K562 (cell line): Measurements from ENCODE around the gene B9D2. TPM values are rescaled to one million over a fixed set of nuclear protein-coding genes. Genes with fewer than 3 reads are reported as not detected.
A peak's percentile ranks its signal among the peaks of the same experiment; 100 is the strongest.

Experiments used
- CBX1 ChIP-seq: sonication (generic); IDR thresholded peaks from 2 replicates; pipeline ENCODE4 v1.6.1; 2016; ENCODE audit warnings: antibody characterized with exemption, low read depth, mild to moderate bottlenecking
- CEBPZ ChIP-seq: fragments of 150-350 bp; IDR thresholded peaks from 2 replicates; pipeline ENCODE4 v1.6.1; 2014; ENCODE audit warnings: low read depth, mild to moderate bottlenecking, low read length, borderline replicate concordance
- CXXC5 ChIP-seq: fragments of 250-450 bp; sonication (Bioruptor Pico); IDR thresholded peaks from 2 replicates; pipeline ENCODE4 v1.8.0; 2022; ENCODE audit warnings: inconsistent platforms, mild to moderate bottlenecking, moderate library complexity
- DDX20 ChIP-seq: fragments of 450-650 bp; IDR thresholded peaks from 2 replicates; pipeline ENCODE4 v1.6.1; 2016; ENCODE audit warnings: missing genetic modification characterization, low read depth, mild to moderate bottlenecking, missing compliant biosample characterization, moderate library complexity
- E2F5 ChIP-seq: sonication (generic); formaldehyde crosslinking; IDR thresholded peaks from 2 replicates; pipeline ENCODE4 v1.8.0; 2022; ENCODE audit warnings: mild to moderate bottlenecking, missing genetic modification reagents
- ERF ChIP-seq: fragments of 450-650 bp; formaldehyde crosslinking; IDR thresholded peaks from 2 replicates; pipeline ENCODE4 v1.4.0; 2020; ENCODE audit warnings: mild to moderate bottlenecking, mixed read lengths
- ETS2 ChIP-seq: IDR thresholded peaks from 2 replicates; pipeline ENCODE4 v1.6.1; 2016; ENCODE audit warnings: borderline replicate concordance, missing genetic modification characterization, mild to moderate bottlenecking, moderate library complexity, missing compliant biosample characterization; ENCODE audit not compliant: poor library complexity, severe bottlenecking
- GATAD2A ChIP-seq: fragments of 450-650 bp; IDR thresholded peaks from 2 replicates; pipeline ENCODE4 v1.6.1; 2017
- MEF2D ChIP-seq: conservative IDR thresholded peaks from 2 replicates; pipeline ENCODE4 v1.6.1; 2016; ENCODE audit warnings: low read depth, missing genetic modification characterization, missing compliant biosample characterization
- MITF ChIP-seq: IDR thresholded peaks from 2 replicates; pipeline ENCODE4 v1.6.1; 2014; ENCODE audit warnings: antibody characterized with exemption
- NFXL1 ChIP-seq: fragments of 450-650 bp; formaldehyde crosslinking; IDR thresholded peaks from 2 replicates; pipeline ENCODE4 v1.4.0; 2021; ENCODE audit warnings: mild to moderate bottlenecking
- PCBP2 ChIP-seq: fragments of 200-400 bp; formaldehyde crosslinking; IDR thresholded peaks from 2 replicates; pipeline ENCODE4 v1.6.1; 2018; ENCODE audit warnings: low read length, low read depth, mild to moderate bottlenecking, moderate library complexity; ENCODE audit not compliant: poor library complexity, severe bottlenecking
- POU5F1 ChIP-seq: fragments of 150-350 bp; IDR thresholded peaks from 2 replicates; pipeline ENCODE4 v1.6.1; 2014; ENCODE audit warnings: borderline replicate concordance, low read length, low read depth, mild to moderate bottlenecking; ENCODE audit not compliant: partially characterized antibody
- SMAD2 ChIP-seq: fragments of 150-350 bp; IDR thresholded peaks from 2 replicates; pipeline ENCODE4 v1.6.1; 2014; ENCODE audit warnings: low read depth, mild to moderate bottlenecking, low read length
- SP2 ChIP-seq: IDR thresholded peaks from 2 replicates; pipeline ENCODE4 v1.6.1; 2011; ENCODE audit warnings: mild to moderate bottlenecking, low read depth, low read length, moderate library complexity; ENCODE audit not compliant: poor library complexity, severe bottlenecking; ENCODE audit errors: extremely low read depth
- SRSF7 ChIP-seq: fragments of 200-400 bp; formaldehyde crosslinking; optimal IDR thresholded peaks from 2 replicates; pipeline ENCODE3; 2017; ENCODE audit warnings: mild to moderate bottlenecking, low read depth, low read length
- TCF3 ChIP-seq: sonication (generic); formaldehyde crosslinking; IDR thresholded peaks from 2 replicates; pipeline ENCODE4 v1.4.0; 2020; ENCODE audit warnings: mild to moderate bottlenecking, missing genetic modification reagents
- TEAD1 ChIP-seq, 2 experiments: fragments of 450-650 bp in 1 of 2; sonication (generic) in 1 of 2; formaldehyde crosslinking; IDR thresholded peaks; 2 replicates each; pipeline versions ENCODE4 v1.4.0 to v1.8.0; 2020 to 2022; ENCODE audit warnings: mild to moderate bottlenecking in 2 of 2, missing genetic modification reagents in 1 of 2
- USF2 ChIP-seq: sonication (generic); formaldehyde crosslinking; IDR thresholded peaks from 2 replicates; pipeline ENCODE4 v1.5.0; 2020; ENCODE audit warnings: missing genetic modification reagents
- ZBTB17 ChIP-seq: fragments of 450-650 bp; formaldehyde crosslinking; IDR thresholded peaks from 2 replicates; pipeline ENCODE4 v1.4.0; 2020; ENCODE audit warnings: mild to moderate bottlenecking
- ZNF282 ChIP-seq: sonication (generic); formaldehyde crosslinking; IDR thresholded peaks from 2 replicates; pipeline ENCODE4 v1.8.1; 2023; ENCODE audit warnings: missing genetic modification reagents
- ZNF311 ChIP-seq: fragments of 250-450 bp; sonication (Bioruptor Pico); IDR thresholded peaks from 2 replicates; pipeline ENCODE4 v1.4.0; 2020; ENCODE audit warnings: mild to moderate bottlenecking, moderate library complexity
- polyA plus RNA-seq, 8 experiments: library from polyadenylated mRNA; depleted of rRNA in 4 of 8; stranded (reverse) in 5 of 8; unstranded in 3 of 8; fragments of >200 nt; fragmentation: Nextera tagmentation in 2 of 8; fragmentation: Illumina TruSeq in 1 of 8; extraction: Ambion mirVana in 2 of 8; extraction: Trizol in 1 of 8; gene quantifications; 2 replicates each; pipeline versions ENCODE4 v1.2.1 to v1.2.3, GENCODE V29; 2011 to 2014; ENCODE audit warnings: inconsistent platforms in 1 of 8, missing spikeins in 1 of 8
- total RNA-seq, 7 experiments: library from RNA; depleted of rRNA in 6 of 7; stranded (reverse); fragments of >200 nt in 6 of 7; fragmentation: Illumina TruSeq in 2 of 7; extraction: Trizol in 2 of 7; gene quantifications; 2 replicates each; pipeline versions ENCODE4 v1.2.1 to v1.2.3, GENCODE V29; 2011 to 2021; ENCODE audit warnings: low replicate concordance in 1 of 7

B9D2 gene
- total and polyA plus RNA-seq, 9 of the 15 experiments (the other 6 are each of a cell fraction or from before 2014, with no cell fraction given) = 0.83 to 6.9 (median 2.8) TPM

GRCh38 chr19:41363753-41364523, at the start of gene B9D2 (continued):
- TF ChIP-seq CEBPZ (no peak), ETS2 (tag) (no peak), ZNF282 (CRISPR knock-in tag) (no peak), MEF2D (tag) (no peak), E2F5 (CRISPR knock-in tag) (no peak), SRSF7 (no peak), CBX1 (no peak), POU5F1 (no peak), PCBP2 (no peak), NFXL1 (CRISPR knock-in tag) (no peak), USF2 (CRISPR knock-in tag) (no peak), SMAD2 (no peak), TCF3 (no peak), TEAD1 (CRISPR knock-in tag; IDR thresholded peaks at IDR 0.05) (peak; percentile 28 to 47; a peak in 1 of 4 replicates), ZBTB17 (CRISPR knock-in tag) (no peak; the same call in 1 of the 2 replicates), ERF (CRISPR knock-in tag) (0 out of 2 replicates have a peak, but pooled peaks have one; percentile 10), ZNF311 (CRISPR knock-in tag) (no peak), MITF (no peak), DDX20 (tag) (no peak), CXXC5 (CRISPR knock-in tag) (peak; percentile 96), GATAD2A (no peak), SP2 (peak; percentile 56)
